SK-N-MC (cell line): ENCODE data around the gene LCE3B.
"Not testable (repeated sequence)": the region's sequence is repeated elsewhere in the genome, so short reads cannot be mapped to it uniquely, and the experiment has no call there.

Experiments
- DNase-seq: peaks from one replicate; pipeline ENCODE4 v3.0.0-alpha.2; 2011; ENCODE audit warnings: low read depth, low spot score
- H3K27ac ChIP-seq: fragments of 200-600 bp; sonication (generic); 2 replicates; pipeline ENCODE4 v1.5.1; 2016; ENCODE audit warnings: mixed run types
- H3K36me3 ChIP-seq: fragments of 200-600 bp; sonication (generic); 2 replicates; pipeline ENCODE4 v1.6.1; 2017; ENCODE audit warnings: antibody characterized with exemption, low read length, mixed read lengths; ENCODE audit not compliant: insufficient read depth
- H3K4me3 ChIP-seq: fragments of 200-600 bp; sonication (generic); 2 replicates; pipeline ENCODE4 v1.5.1; 2016
- H3K9ac ChIP-seq: fragments of 200-600 bp; sonication (generic); 2 replicates; pipeline ENCODE4 v1.8.0; 2017; ENCODE audit warnings: mixed run types, mixed read lengths; ENCODE audit not compliant: insufficient read length
- H3K9me3 ChIP-seq: fragments of 200-600 bp; sonication (generic); 2 replicates; pipeline ENCODE4 v1.6.1; 2017; ENCODE audit warnings: low read depth, mild to moderate bottlenecking, antibody characterized with exemption, low read length, moderate library complexity, mixed read lengths
- EZH2 ChIP-seq: fragments of 200-600 bp; sonication (generic); IDR thresholded peaks from one replicate; pipeline ENCODE4 v1.6.1; 2017; ENCODE audit warnings: antibody characterized with exemption
- FOXP2 ChIP-seq: optimal IDR thresholded peaks from 2 replicates; pipeline ENCODE3; 2011; ENCODE audit warnings: mild to moderate bottlenecking, moderate library complexity; ENCODE audit not compliant: insufficient read depth; ENCODE audit errors: extremely low read length, control extremely low read depth
- POLR2AphosphoS5 ChIP-seq: IDR thresholded peaks from 2 replicates; pipeline ENCODE4 v1.6.1; 2012; ENCODE audit warnings: mild to moderate bottlenecking, low read depth, low read length, borderline replicate concordance

Gene LCE3B

GRCh38 chr1:152613511-152613910 is at the start of gene LCE3B:
Gene LCE3B, plus strand, starts transcription at chr1:152613811. Its CDS starts 0 bp downstream, at chr1:152613811.
- no peaks in the 10 kb centered on the region for H3K36me3 ChIP-seq

GRCh38 chr1:152565115-152565514 is 48.5 kb upstream of the LCE3B start:
- Histone ChIP-seq H3K36me3 (no peaks in the 10 kb centered on the region), H3K27ac (no peak overlapping the region), H3K9me3 (no peaks in the 10 kb centered on the region), H3K4me3 (no peak overlapping the region), H3K9ac (no peak overlapping the region)
- TF ChIP-seq FOXP2 (no peak), EZH2 (no peak), POLR2AphosphoS5 (no peak)
- DNase-seq: no peak

More at GRCh38 chr1:152613511-152613910, at the start of gene LCE3B:
- Histone ChIP-seq H3K9me3 (no peaks in the 10 kb centered on the region), H3K9ac (no peak within 1 kb of the TSS), H3K4me3 (no peak within 1 kb of the TSS), H3K27ac (no peak within 1 kb of the TSS)
- no peak for DNase-seq
- TF ChIP-seq POLR2AphosphoS5 (no peak), EZH2 (no peak), FOXP2 (no peak)

- Histone ChIP-seq H3K4me3 (no peak overlapping the region), H3K36me3 (no peaks in the 10 kb centered on the region), H3K9ac (no peak overlapping the region), H3K27ac (no peak overlapping the region), H3K9me3 (no peaks in the 10 kb centered on the region)
- DNase-seq: no peak
- TF ChIP-seq FOXP2 (no peak), POLR2AphosphoS5 (no peak), EZH2 (no peak)
These were observed 47.9 kb upstream of the LCE3B start for GRCh38 chr1:152565535-152566215.

- no peak for DNase-seq
These were observed 46.9 kb upstream of the LCE3B start, which contains the start of gene LCE3E for GRCh38 chr1:152566681-152567080. Gene LCE3E, minus strand, starts transcription at chr1:152566780. Its CDS starts 572 bp downstream, at chr1:152566208.

GRCh38 chr1:152577168-152577567 is 36.4 kb upstream of the LCE3B start:
- H3K9me3 ChIP-seq: no peaks in the 10 kb centered on the region
- TF ChIP-seq POLR2AphosphoS5 (no peak), EZH2 (no peak), FOXP2 (no peak)
- DNase-seq: no peak
- H3K36me3 ChIP-seq: no peaks in the 10 kb centered on the region
- no peak overlapping the region for H3K4me3 ChIP-seq
- no peak overlapping the region for H3K27ac ChIP-seq
- H3K9ac ChIP-seq: no peak overlapping the region

More at GRCh38 chr1:152566681-152567080, 46.9 kb upstream of the LCE3B start, which contains the start of gene LCE3E:
- Histone ChIP-seq H3K4me3 (no peak within 1 kb of the TSS), H3K27ac (no peak within 1 kb of the TSS), H3K9me3 (no peaks in the 10 kb centered on the region), H3K36me3 (no peaks in the 10 kb centered on the region), H3K9ac (no peak within 1 kb of the TSS)
- TF ChIP-seq FOXP2 (no peak), POLR2AphosphoS5 (no peak), EZH2 (no peak)

GRCh38 chr1:152579526-152579925 is 34.1 kb upstream of the LCE3B start:
- not testable (repeated sequence) for H3K9me3 ChIP-seq, H3K36me3 ChIP-seq, H3K4me3 ChIP-seq, DNase-seq, H3K27ac ChIP-seq, H3K9ac ChIP-seq

GRCh38 chr1:152580433-152580832 is 33.2 kb upstream of the LCE3B start, which contains the start of gene LCE3D:
Gene LCE3D, minus strand, starts transcription at chr1:152580516. Its CDS starts 580 bp downstream, at chr1:152579936.
- Histone ChIP-seq H3K9ac (no peak within 1 kb of the TSS), H3K36me3 (no peaks in the 10 kb centered on the region), H3K27ac (no peak within 1 kb of the TSS), H3K4me3 (no peak within 1 kb of the TSS), H3K9me3 (no peaks in the 10 kb centered on the region)
- no peak for TF ChIP-seq EZH2
- TF ChIP-seq FOXP2: no peak
- TF ChIP-seq POLR2AphosphoS5: no peak
- DNase-seq: no peak

GRCh38 chr1:152582647-152583046 is 31.0 kb upstream of the LCE3B start:
- no peak overlapping the region for H3K27ac ChIP-seq
- no peak overlapping the region for H3K4me3 ChIP-seq
- no peaks in the 10 kb centered on the region for H3K36me3 ChIP-seq
- H3K9me3 ChIP-seq: no peaks in the 10 kb centered on the region
- DNase-seq: no peak
- H3K9ac ChIP-seq: no peak overlapping the region
- TF ChIP-seq EZH2: no peak

- no peaks in the 10 kb centered on the region for H3K36me3 ChIP-seq
- H3K9me3 ChIP-seq: no peaks in the 10 kb centered on the region
- H3K4me3 ChIP-seq: no peak overlapping the region
- DNase-seq: no peak
- no peak overlapping the region for H3K27ac ChIP-seq
- H3K9ac ChIP-seq: no peak overlapping the region
- TF ChIP-seq POLR2AphosphoS5 (no peak), EZH2 (no peak)
These were observed 28.0 kb upstream of the LCE3B start for GRCh38 chr1:152585586-152585985.
